ENCODE measurements around the gene MRS2. TPM values are rescaled to one million over a fixed set of nuclear protein-coding genes. Genes with fewer than 3 reads are reported as not detected.
A peak's percentile ranks its signal among the peaks of the same experiment; 100 is the strongest.
"Not testable (repeated sequence)": the region's sequence is repeated elsewhere in the genome, so short reads cannot be mapped to it uniquely, and the experiment has no call there.

The MRS2 gene
- total RNA-seq, 1 donor from 2014 or later: 24.8 TPM

DNA sequence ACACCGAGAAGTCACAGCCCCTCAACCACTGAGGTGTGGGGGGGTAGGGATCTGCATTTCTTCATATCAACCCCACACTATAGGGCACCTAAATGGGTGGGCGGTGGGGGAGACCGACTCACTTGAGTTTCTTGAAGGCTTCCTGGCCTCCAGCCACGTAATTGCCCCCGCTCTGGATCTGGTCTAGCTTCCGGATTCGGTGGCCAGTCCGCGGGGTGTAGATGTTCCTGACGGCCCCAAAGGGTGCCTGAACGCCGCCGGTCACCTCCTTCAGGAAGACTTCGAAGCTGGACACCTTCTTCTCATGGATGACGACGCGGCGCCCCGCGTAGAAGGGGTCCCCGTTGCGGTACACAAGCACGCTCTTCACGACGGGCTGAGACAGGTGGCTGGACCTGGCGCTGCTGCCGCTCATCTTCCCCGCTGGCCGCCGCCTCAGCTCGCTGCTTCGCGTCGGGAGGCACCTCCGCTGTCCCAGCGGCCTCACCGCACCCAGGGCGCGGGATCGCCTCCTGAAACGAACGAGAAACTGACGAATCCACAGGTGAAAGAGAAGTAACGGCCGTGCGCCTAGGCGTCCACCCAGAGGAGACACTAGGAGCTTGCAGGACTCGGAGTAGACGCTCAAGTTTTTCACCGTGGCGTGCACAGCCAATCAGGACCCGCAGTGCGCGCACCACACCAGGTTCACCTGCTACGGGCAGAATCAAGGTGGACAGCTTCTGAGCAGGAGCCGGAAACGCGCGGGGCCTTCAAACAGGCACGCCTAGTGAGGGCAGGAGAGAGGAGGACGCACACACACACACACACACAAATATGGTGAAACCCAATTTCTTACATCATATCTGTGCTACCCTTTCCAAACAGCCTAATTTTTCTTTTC lies 45.2 kb upstream of the MRS2 start, which contains the start of gene DCDC2:
TSS of gene DCDC2 (minus strand) at position 724 of the 883 bp plus-strand sequence. CDS start at position 415, 309 bp downstream.
- Mint-ChIP-seq H3K4me3 (ENCODE audit: unreplicated experiment) (peak within 1 kb of the TSS; percentile 86), H3K4me1 (ENCODE audit: unreplicated experiment) (peaks cover 7% of the 10 kb centered on the region), H3K36me3 (ENCODE audit: low read depth, unreplicated experiment) (no peaks in the 10 kb centered on the region), H3K27ac (ENCODE audit: unreplicated experiment) (no peak within 1 kb of the TSS), H3K9me3 (ENCODE audit: unreplicated experiment) (no peaks in the 10 kb centered on the region), H3K27me3 (ENCODE audit: unreplicated experiment) (peaks cover 2% of the 10 kb centered on the region)
- peak; percentile 21 for DNase-seq (ENCODE audit: low spot score)
- no peak for TF ChIP-seq CTCF (IDR thresholded peaks at IDR 0.05; ENCODE audit: unreplicated experiment)

DNA sequence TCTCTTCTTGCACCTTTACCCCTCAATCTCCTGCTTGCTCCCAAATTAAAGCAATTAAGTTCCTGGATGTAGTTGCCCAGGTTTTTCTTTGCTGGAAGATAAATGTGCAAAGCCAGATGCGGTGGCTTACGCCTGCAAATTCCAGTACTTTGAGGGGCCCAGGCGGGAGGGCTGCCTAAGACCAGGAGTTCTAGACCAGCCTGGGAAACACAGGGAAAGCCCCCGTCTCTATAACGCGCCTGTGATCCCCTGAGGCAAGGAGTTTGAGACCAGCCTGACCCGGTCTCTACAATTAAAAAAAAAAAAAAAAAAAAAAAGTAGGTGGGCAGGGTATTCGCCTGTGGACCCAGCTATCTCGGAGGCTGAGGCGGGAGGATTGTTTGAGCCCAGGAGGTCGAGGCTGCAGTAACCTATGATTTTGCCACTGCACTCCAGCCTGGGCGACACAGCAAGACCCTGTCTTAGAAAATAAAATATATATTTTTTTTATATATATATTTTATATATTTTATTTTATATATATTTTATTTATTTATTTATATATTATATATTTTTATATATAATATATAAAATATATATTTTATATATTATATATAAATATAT lies 44.4 kb upstream of the MRS2 start:
- Mint-ChIP-seq H3K27me3 (ENCODE audit: unreplicated experiment) (peaks cover 2% of the 10 kb centered on the region), H3K36me3 (ENCODE audit: low read depth, unreplicated experiment) (no peaks in the 10 kb centered on the region), H3K27ac (ENCODE audit: unreplicated experiment) (no peak overlapping the region), H3K4me3 (ENCODE audit: unreplicated experiment) (peak overlapping the region; percentile 86), H3K4me1 (ENCODE audit: unreplicated experiment) (peaks cover 7% of the 10 kb centered on the region), H3K9me3 (ENCODE audit: unreplicated experiment) (no peaks in the 10 kb centered on the region)
- TF ChIP-seq CTCF (IDR thresholded peaks at IDR 0.05; ENCODE audit: unreplicated experiment): no peak
- no peak for DNase-seq (ENCODE audit: low spot score)

GRCh38 chr6:24359640-24360454 lies 42.9 kb upstream of the MRS2 start:
- Mint-ChIP-seq H3K36me3 (ENCODE audit: low read depth, unreplicated experiment) (no peaks in the 10 kb centered on the region), H3K27me3 (ENCODE audit: unreplicated experiment) (peaks cover 2% of the 10 kb centered on the region), H3K4me1 (ENCODE audit: unreplicated experiment) (peaks cover 7% of the 10 kb centered on the region), H3K27ac (ENCODE audit: unreplicated experiment) (peak overlapping the region; percentile 92), H3K9me3 (ENCODE audit: unreplicated experiment) (no peaks in the 10 kb centered on the region), H3K4me3 (ENCODE audit: unreplicated experiment) (peak overlapping the region; percentile 93)
- TF ChIP-seq CTCF (IDR thresholded peaks at IDR 0.05; ENCODE audit: unreplicated experiment): peak; percentile 98
- peak; percentile 97 for DNase-seq (ENCODE audit: low spot score)

- not testable (repeated sequence) for H3K27ac Mint-ChIP-seq (ENCODE audit: unreplicated experiment); H3K9me3 Mint-ChIP-seq (ENCODE audit: unreplicated experiment); H3K27me3 Mint-ChIP-seq (ENCODE audit: unreplicated experiment); H3K4me3 Mint-ChIP-seq (ENCODE audit: unreplicated experiment); H3K36me3 Mint-ChIP-seq (ENCODE audit: low read depth, unreplicated experiment); DNase-seq (ENCODE audit: low spot score); H3K4me1 Mint-ChIP-seq (ENCODE audit: unreplicated experiment)
Observed at GRCh38 chr6:24362363-24362762, 40.4 kb upstream of the MRS2 start.

GRCh38 chr6:24365103-24365633 lies 37.6 kb upstream of the MRS2 start:
- not testable (repeated sequence) for H3K36me3 Mint-ChIP-seq (ENCODE audit: low read depth, unreplicated experiment); DNase-seq (ENCODE audit: low spot score); H3K9me3 Mint-ChIP-seq (ENCODE audit: unreplicated experiment); H3K27me3 Mint-ChIP-seq (ENCODE audit: unreplicated experiment); H3K27ac Mint-ChIP-seq (ENCODE audit: unreplicated experiment); H3K4me3 Mint-ChIP-seq (ENCODE audit: unreplicated experiment); H3K4me1 Mint-ChIP-seq (ENCODE audit: unreplicated experiment)

Data from endothelial cell (in vitro differentiated cells).